Pulmonary artery endothelial cell (primary cell): ENCODE data around the gene FAF1. TPM values are rescaled to one million over a fixed set of nuclear protein-coding genes. Genes with fewer than 3 reads are reported as not detected.
"Not testable (repeated sequence)": the region's sequence is repeated elsewhere in the genome, so short reads cannot be mapped to it uniquely, and the experiment has no call there.

ENCODE experiments used
- DNase-seq: peaks from one replicate; pipeline ENCODE4 v3.0.0-alpha.2; 2011; ENCODE audit warnings: low read depth, low spot score
- total RNA-seq: library from RNA; depleted of rRNA; stranded (reverse); fragments of >200 nt; gene quantifications from 2 replicates; pipeline ENCODE4 v1.2.3, GENCODE V29; 2014

Gene FAF1
- total RNA-seq, 1 donor from 2014 or later = 30.6 TPM

GRCh38 chr1:50851034-50851433, 109.0 kb downstream of the FAF1 start:
- DNase-seq = no peak

- DNase-seq = no peak
These were observed 112.8 kb downstream of the FAF1 start for GRCh38 chr1:50847303-50847702.

DNA sequence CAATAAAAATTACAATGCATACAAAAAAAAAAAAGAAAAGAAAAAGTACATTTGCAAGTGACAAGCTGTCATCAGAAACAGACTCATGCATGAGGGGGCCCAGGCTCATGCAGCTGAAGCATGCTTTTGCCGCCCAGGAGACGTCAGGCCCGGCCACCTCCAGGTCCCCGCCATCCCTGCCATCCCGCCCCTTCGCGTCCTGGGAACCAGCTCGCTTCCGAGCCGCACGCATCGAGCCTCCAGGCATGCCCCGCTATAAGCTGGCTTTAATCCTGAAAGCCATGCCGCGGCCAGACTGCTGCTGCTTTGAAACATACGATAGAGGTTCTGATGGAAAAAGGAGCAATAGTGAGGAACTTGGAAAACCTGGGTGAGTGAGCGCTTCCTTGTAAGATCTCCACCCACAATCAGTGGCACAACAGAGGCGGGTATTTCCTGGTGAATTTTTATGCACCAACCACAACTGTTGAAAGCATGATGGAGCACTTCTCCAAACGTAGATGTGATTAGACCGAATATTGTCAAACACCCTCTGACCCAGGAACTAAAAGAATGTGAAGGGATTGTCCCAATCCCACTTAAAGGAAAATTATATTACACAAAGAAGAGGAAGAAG, 113.7 kb downstream of the FAF1 start:
- no peak for DNase-seq

GRCh38 chr1:50841791-50842387, 118.2 kb downstream of the FAF1 start:
- peak; percentile 15 for DNase-seq

- DNase-seq = no peak
These were observed 124.0 kb downstream of the FAF1 start for GRCh38 chr1:50836117-50836516.

DNA sequence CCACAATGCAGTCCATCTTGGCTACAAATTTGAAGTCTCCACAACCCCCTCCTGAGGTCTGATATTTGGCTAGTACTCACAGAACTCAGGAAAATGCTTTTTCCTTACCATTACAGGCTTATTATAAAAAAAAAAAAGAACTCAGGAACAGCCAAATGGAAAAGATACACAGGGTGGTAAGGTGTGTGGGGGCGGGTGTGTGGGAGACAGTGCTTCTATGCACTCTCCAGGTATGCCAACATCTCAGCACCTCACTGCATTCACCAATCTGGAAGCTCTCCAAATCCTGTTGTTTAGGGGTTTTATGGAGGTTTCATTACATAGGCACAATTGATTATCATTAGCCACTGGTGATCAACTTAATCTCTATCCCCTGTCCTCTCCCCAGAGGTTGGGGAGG, 126.9 kb downstream of the FAF1 start:
- DNase-seq = no peak

DNA sequence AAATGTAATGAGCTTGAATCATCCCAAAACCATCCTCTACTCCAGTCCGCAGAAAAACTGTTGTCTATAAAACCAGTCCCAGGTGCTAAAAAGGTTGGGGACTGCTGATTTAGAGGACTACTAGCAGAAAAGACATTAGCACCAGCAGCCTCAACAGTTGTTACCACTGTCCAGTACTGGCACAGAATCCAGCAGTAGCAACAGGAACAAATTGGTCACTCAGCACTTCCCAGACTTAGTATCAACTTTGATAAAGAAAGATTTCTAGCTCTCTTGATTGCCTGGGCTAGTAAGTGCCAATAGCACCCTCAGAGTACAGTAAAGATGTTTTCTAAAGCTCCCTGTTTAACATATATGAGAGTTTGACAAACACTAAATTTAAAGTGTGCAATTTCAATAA, 127.9 kb downstream of the FAF1 start:
- no peak for DNase-seq

DNA sequence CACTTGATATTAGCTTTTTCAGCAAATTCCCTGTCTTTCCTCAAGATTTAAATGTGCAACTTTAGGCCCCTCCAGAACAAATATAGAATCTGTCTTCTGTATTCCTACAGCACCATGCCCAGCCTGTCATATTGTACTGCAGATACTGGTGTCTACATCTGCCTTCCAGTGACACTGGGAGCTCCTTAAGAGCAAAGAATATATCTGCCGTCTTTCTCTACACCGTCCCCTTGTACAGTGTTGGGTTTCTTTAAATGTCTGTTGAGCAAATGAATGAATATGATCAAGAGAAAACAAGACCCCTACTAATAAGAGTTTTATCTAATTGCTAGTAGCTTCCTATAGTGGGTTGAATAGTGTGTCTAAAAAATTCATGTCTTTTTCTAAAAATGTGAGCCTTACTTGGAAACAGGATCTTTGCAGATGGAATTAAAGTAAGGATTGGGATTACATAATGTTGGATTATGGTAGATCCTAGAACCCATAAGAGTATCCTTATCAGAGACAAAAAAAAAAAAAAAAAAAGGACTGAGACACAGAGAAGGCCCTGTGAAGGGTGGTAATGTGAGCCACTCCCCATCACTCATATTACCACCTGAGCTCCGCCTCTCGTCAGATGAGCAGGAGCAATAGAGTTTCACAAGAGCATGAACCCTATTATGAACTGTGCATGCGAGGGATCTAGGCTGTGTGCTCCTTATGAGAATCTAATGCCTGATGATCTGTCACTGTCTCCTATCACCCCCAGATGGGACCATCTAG, 128.6 kb downstream of the FAF1 start:
- no peak for DNase-seq

DNA sequence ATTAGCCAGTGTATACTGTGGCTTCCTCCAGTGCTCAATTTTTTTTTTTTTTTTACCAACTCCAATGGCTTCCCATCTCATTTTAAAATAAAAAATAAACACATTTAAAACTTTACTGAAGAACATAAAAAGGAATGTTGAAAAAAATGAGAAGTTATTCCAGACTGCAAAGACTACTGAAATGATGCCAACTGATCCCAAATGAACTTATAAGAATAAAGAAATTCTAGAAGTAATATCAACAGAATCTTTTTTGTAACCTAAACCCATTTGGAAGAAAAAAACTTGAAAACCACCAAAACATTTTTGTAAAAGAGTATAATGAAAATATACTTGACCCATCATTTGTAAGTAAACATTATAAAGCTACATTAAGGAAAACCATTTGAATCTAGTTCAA, 129.4 kb downstream of the FAF1 start:
- DNase-seq = no peak

DNA sequence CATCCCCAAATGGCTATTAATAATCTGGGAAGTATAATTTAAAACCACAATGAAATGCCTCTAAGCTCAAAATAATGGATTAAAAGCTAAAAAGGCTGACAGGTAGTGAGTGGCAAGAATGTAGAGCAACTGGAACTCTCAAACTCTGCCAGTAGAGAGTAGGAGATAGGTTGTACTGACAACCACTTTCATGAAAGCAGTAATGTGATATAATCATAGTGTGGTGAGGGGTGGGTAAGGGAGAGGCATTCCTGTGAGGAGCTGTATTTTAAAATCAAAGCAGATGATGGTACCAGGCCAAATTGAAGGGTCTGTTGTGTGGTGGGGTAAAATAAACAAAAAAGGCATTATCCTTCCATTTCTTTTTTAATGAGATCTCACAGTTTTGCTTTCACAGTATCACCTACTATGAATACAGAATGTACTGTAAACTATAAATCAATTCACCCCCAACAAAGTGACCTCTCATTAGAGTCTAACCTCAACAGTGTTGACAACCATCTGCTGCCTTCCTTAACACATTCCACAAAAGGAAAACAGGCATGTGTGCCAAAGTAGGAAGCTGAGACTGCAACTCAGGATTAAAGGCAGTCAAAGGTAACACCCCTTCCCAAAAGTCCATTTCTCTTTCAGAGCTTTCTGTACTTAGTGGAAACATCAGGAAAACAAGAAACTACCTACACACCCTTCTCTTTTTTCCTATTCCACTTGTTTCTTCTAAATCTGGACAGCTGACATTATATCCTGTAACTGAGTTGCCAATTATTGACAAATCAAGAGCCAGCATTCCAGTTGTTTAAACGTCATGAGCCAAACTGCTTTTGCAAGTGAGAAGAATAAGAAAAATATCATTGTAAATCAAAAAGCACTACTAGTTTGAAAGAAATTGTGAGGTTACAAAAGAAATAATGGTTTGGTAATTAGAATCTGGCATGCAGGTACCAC, 130.8 kb downstream of the FAF1 start:
- peak; percentile 11 for DNase-seq

- DNase-seq = no peak
These were observed 132.5 kb downstream of the FAF1 start for GRCh38 chr1:50827546-50827945.

- not testable (repeated sequence) for DNase-seq
These were observed 133.3 kb downstream of the FAF1 start for GRCh38 chr1:50826792-50827191.

DNA sequence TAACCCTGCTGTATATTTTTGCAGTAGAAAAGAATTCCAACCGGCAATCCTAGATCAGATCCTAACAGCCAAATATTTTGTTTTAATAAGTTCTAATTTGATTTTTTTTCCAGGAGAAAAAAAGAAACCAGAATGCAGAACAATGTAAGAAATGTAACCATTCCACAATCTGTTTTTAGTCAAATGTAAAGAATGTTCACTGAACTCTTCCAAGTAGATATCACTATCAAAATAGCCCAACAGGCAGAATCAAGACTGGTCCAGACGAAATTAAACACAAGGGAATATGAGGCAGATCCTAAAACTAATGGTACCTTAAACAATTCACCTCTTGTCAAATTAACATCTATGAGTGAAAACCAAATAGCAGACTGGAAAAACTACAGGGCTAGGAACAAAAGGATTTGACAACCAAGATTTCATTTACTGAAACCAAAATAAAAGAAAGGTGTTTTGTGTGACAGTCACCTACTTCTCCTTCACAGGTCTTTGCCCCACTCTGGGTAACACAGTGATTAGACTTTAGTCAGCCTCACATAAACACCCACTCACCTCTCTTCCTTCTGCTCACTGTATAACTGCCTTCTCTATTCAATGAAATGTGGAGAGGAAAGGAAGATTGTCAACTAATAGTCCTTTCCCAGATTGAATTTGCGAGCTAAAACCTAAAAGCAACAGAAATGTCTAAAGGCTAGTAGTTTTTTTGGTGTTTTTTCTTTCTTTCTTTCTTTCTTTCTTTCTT, 137.9 kb downstream of the FAF1 start:
- DNase-seq = no peak

GRCh38 chr1:50820545-50820944, 139.5 kb downstream of the FAF1 start:
- no peak for DNase-seq

DNA sequence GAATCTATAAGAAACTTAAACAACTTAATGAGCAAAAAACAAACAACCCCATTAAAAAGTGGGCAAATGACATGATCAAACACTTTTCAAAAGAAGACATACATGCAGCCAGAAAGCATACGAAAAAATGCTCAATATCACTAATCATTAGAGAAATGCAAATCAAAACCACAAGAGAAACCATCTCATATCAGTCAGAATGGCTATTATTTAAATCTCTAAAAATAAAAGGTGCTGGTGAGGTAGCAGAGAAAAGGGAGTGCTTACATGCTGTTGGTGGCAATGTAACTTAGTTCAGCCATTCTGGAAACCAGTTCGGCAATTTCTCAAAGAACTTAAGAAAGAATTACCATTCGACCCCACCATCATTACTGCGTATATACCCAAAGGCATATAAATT, 147.7 kb downstream of the FAF1 start:
- no peak for DNase-seq

GRCh38 chr1:50808296-50808695, 151.8 kb downstream of the FAF1 start:
- no peak for DNase-seq

GRCh38 chr1:50796272-50796671, 163.8 kb downstream of the FAF1 start:
- DNase-seq = peak; percentile 2

GRCh38 chr1:50793521-50793920, 166.5 kb downstream of the FAF1 start:
- no peak for DNase-seq

DNA sequence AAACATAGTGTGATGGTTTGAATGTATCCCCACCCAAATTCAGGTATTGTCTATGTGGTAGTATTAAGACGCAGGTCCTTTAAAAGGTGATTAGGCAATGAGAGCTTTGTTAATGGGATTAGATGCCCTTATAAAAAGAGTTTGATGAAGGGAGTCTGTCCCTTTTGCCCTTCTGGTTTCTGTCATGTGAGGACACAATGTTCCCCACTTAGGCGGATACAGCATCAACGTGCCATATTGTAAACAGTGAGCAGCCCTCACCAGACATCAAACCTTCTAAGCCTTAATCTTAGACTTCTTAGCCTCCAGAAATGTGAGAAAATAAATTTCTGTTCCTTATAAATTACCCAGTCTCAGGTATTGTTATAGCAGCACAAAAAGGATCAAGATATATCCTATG, 172.8 kb downstream of the FAF1 start:
- no peak for DNase-seq

GRCh38 chr1:50783286-50783685, 176.8 kb downstream of the FAF1 start:
- no peak for DNase-seq

GRCh38 chr1:50780797-50781196, 179.3 kb downstream of the FAF1 start:
- no peak for DNase-seq
